ENCODE results near the gene FAM50B. TPM values are rescaled to one million over a fixed set of nuclear protein-coding genes. Genes with fewer than 3 reads are reported as not detected.

The FAM50B gene
- total RNA-seq, 1 experiment from 2014 or later = 4.3 TPM

GRCh38 chr6:3808759-3809514 is 40.2 kb upstream of the FAM50B start:
- peak overlapping the region; percentile 36 for H3K4me3 Mint-ChIP-seq (ENCODE audit: unreplicated experiment)

GRCh38 chr6:3809515-3809891 is 39.7 kb upstream of the FAM50B start:
- no peak overlapping the region for H3K4me3 Mint-ChIP-seq (ENCODE audit: unreplicated experiment)
- H3K27ac Mint-ChIP-seq (ENCODE audit: low read depth, unreplicated experiment) = peak overlapping the region; percentile 89
- intact Hi-C loops (cut with micrococcal nuclease) = loop anchor here (2.0 kb wide), 2 partner anchors 15 to 39 kb away; partner anchors contain the start of gene FAM50B
- no TSS peak for BruUV-seq (replicated peaks)
- no peak for DNase-seq (ENCODE audit: unreplicated experiment)
- H3K36me3 Mint-ChIP-seq (ENCODE audit: insufficient read depth, unreplicated experiment) = no peaks in the 10 kb centered on the region
- no peaks in the 10 kb centered on the region for H3K9me3 Mint-ChIP-seq (ENCODE audit: unreplicated experiment)
- peaks cover 34% of the 10 kb centered on the region for H3K4me1 Mint-ChIP-seq (ENCODE audit: insufficient read depth, unreplicated experiment)
- H3K27me3 Mint-ChIP-seq (ENCODE audit: insufficient read depth, unreplicated experiment) = no peaks in the 10 kb centered on the region
- no peak for TF ChIP-seq CTCF (IDR thresholded peaks at IDR 0.05; ENCODE audit: unreplicated experiment)
- POLR2A ChIA-PET = interaction anchor here (0.8 to 1.8 kb wide), 6 partner anchors 16 to 211 kb away, joined by 3 to 15 read pairs (median 6); partner anchors contain the start of gene FAM50B
- CTCF ChIA-PET = interaction anchor here (1.1 to 2.0 kb wide), 2 partner anchors 14 to 39 kb away, joined by 3 to 11 read pairs; partner anchors contain the start of gene FAM50B

More at GRCh38 chr6:3808759-3809514, 40.2 kb upstream of the FAM50B start:
- peak; percentile 90 for DNase-seq (ENCODE audit: unreplicated experiment)
- ChIA-PET POLR2A (interaction anchor here (0.8 to 1.8 kb wide), 12 partner anchors 17 to 212 kb away, joined by 3 to 15 read pairs (median 5); partner anchors contain the start of gene FAM50B), CTCF (interaction anchor here (0.5 to 2.0 kb wide), 7 partner anchors 16 to 110 kb away, joined by 3 to 11 read pairs (median 3); partner anchors contain the start of gene FAM50B)
- Mint-ChIP-seq H3K27ac (ENCODE audit: low read depth, unreplicated experiment) (peak overlapping the region; percentile 89), H3K27me3 (ENCODE audit: insufficient read depth, unreplicated experiment) (no peaks in the 10 kb centered on the region), H3K9me3 (ENCODE audit: unreplicated experiment) (no peaks in the 10 kb centered on the region), H3K36me3 (ENCODE audit: insufficient read depth, unreplicated experiment) (no peaks in the 10 kb centered on the region), H3K4me1 (ENCODE audit: insufficient read depth, unreplicated experiment) (peaks cover 38% of the 10 kb centered on the region)
- intact Hi-C loops (cut with micrococcal nuclease) = loop anchor here (2.0 kb wide), 2 partner anchors 16 to 40 kb away; partner anchors contain the start of gene FAM50B
- TF ChIP-seq CTCF (IDR thresholded peaks at IDR 0.05; ENCODE audit: unreplicated experiment) = no peak
- no TSS peak for BruUV-seq (replicated peaks)

GRCh38 chr6:3809982-3810381 is 39.2 kb upstream of the FAM50B start:
- TF ChIP-seq CTCF (IDR thresholded peaks at IDR 0.05; ENCODE audit: unreplicated experiment) = no peak
- ChIA-PET CTCF (interaction anchor here (1.1 to 2.0 kb wide), 4 partner anchors 9 to 39 kb away, joined by 3 to 11 read pairs (median 4); partner anchors contain the start of gene FAM50B), POLR2A (interaction anchor here (0.6 to 1.2 kb wide), 5 partner anchors 9 to 211 kb away, joined by 3 to 6 read pairs (median 4); a partner anchor contains a TSS)
- Mint-ChIP-seq H3K27me3 (ENCODE audit: insufficient read depth, unreplicated experiment) (no peaks in the 10 kb centered on the region), H3K4me1 (ENCODE audit: insufficient read depth, unreplicated experiment) (peaks cover 34% of the 10 kb centered on the region), H3K36me3 (ENCODE audit: insufficient read depth, unreplicated experiment) (no peaks in the 10 kb centered on the region), H3K27ac (ENCODE audit: low read depth, unreplicated experiment) (peak overlapping the region; percentile 89), H3K4me3 (ENCODE audit: unreplicated experiment) (no peak overlapping the region), H3K9me3 (ENCODE audit: unreplicated experiment) (no peaks in the 10 kb centered on the region)
- no TSS peak for BruUV-seq (replicated peaks)
- no peak for DNase-seq (ENCODE audit: unreplicated experiment)
- intact Hi-C loops (cut with micrococcal nuclease) = loop anchor here (2.0 kb wide), 2 partner anchors 15 to 39 kb away; partner anchors contain the start of gene FAM50B

GRCh38 chr6:3811191-3811590 is 38.0 kb upstream of the FAM50B start:
- TF ChIP-seq CTCF (IDR thresholded peaks at IDR 0.05; ENCODE audit: unreplicated experiment) = no peak
- H3K4me3 Mint-ChIP-seq (ENCODE audit: unreplicated experiment) = no peak overlapping the region
- POLR2A ChIA-PET = no interaction called here
- CTCF ChIA-PET = interaction anchor here (0.6 to 1.2 kb wide), 2 partner anchors 7 to 59 kb away, joined by 3 read pairs; no protein-coding TSS in a partner anchor
- no peak for DNase-seq (ENCODE audit: unreplicated experiment)
- H3K27ac Mint-ChIP-seq (ENCODE audit: low read depth, unreplicated experiment) = no peak overlapping the region
- BruUV-seq (replicated peaks) = no TSS peak
- no peaks in the 10 kb centered on the region for H3K9me3 Mint-ChIP-seq (ENCODE audit: unreplicated experiment)
- intact Hi-C loops (cut with micrococcal nuclease) = no loop called here
- H3K27me3 Mint-ChIP-seq (ENCODE audit: insufficient read depth, unreplicated experiment) = no peaks in the 10 kb centered on the region
- H3K36me3 Mint-ChIP-seq (ENCODE audit: insufficient read depth, unreplicated experiment) = no peaks in the 10 kb centered on the region
- peaks cover 34% of the 10 kb centered on the region for H3K4me1 Mint-ChIP-seq (ENCODE audit: insufficient read depth, unreplicated experiment)

All from MCF 10A (cell line).